Astrocyte of the cerebellum (primary cell): Measurements from ENCODE around the gene CCDC178.
A peak's percentile ranks its signal among the peaks of the same experiment; 100 is the strongest.

Source experiments
- DNase-seq: peaks from one replicate; pipeline ENCODE4 v3.0.0-alpha.2; 2011; ENCODE audit warnings: low read depth
- H3K4me3 ChIP-seq: 2 replicates; pipeline ENCODE4 v1.5.1; 2011; ENCODE audit warnings: mild to moderate bottlenecking, low read depth, low read length, moderate library complexity
- in situ Hi-C: cut with HindIII; loops from 2 replicates; pipeline ENCODE4 v1.10.0; 2017; ENCODE audit warnings: low sequenced_read_pairs
- TF ChIP-seq, protein P1 (sequence below): IDR thresholded peaks from 2 replicates; pipeline ENCODE4 v1.5.1; 2012; ENCODE audit warnings: low read length, low read depth, moderate library complexity, mild to moderate bottlenecking; ENCODE audit errors: missing control alignments

CCDC178 gene

DNA sequence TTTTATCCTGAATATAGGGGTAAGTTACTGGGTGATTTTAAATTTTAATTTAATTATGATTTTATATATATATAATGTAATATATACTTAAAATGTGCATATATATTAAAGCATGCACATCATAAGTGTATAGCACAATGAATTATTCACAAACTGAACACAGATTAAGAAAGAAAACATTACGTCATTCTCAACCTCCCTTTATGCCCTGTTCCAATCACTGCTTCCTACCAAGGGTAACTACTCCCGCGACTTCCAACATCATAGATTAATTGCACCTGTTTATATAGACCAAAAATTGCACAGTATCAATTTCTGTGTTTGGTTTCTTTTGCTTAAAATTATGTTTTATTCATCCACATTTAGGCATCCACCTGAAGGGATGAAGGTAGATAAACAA is 366.4 kb downstream of the CCDC178 start:
- TF ChIP-seq, protein P1, sequence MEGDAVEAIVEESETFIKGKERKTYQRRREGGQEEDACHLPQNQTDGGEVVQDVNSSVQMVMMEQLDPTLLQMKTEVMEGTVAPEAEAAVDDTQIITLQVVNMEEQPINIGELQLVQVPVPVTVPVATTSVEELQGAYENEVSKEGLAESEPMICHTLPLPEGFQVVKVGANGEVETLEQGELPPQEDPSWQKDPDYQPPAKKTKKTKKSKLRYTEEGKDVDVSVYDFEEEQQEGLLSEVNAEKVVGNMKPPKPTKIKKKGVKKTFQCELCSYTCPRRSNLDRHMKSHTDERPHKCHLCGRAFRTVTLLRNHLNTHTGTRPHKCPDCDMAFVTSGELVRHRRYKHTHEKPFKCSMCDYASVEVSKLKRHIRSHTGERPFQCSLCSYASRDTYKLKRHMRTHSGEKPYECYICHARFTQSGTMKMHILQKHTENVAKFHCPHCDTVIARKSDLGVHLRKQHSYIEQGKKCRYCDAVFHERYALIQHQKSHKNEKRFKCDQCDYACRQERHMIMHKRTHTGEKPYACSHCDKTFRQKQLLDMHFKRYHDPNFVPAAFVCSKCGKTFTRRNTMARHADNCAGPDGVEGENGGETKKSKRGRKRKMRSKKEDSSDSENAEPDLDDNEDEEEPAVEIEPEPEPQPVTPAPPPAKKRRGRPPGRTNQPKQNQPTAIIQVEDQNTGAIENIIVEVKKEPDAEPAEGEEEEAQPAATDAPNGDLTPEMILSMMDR = no peak
- in situ Hi-C loops = no loop called here
- H3K4me3 ChIP-seq = no peak overlapping the region
- no peak for DNase-seq

DNA sequence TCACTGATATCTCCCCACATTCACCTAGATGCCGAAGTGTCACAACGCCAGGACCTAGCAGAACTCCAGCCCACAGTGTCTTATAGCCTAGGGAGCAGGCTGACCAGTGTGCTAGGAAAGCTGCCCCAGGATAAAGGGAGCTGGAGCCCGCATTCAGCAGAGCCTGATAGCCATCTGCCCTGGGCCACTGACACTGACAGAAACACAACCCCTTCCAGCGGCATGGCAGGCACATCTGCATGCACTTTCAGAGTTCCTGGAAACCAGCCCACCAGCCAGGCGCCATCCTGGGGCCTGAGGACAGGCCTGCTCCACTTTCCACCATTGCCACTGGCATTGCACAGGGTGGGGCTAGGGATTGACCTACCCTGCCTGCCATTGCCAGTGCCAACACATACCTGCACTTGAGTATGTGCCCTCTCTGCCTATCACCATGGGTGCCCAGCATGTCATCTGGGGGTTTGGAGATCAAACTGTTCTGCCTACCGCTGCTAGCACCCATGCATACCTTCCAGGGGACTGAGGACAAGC is 377.6 kb downstream of the CCDC178 start:
- H3K4me3 ChIP-seq = no peak overlapping the region
- TF ChIP-seq, protein P1 = no peak
- in situ Hi-C loops = no loop called here
- DNase-seq = no peak

DNA sequence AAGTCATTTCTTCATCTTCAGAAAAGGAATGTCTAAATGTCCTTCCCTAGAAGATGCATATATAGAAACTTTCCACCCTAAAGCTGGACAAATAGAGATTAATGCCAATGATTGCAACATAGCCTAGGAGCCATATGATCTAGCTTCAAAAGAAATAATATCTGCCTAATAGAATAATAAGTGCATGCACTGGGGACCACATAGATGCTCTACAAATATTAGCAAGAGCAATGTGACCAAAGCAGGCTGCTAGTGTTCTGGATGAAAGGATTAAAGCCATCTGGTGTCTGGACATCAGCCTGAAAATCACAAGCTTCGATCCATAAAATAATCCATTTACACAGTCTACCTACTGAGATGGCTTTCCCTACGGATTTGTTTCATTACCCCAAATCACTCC is 387.6 kb downstream of the CCDC178 start:
- H3K4me3 ChIP-seq = no peak overlapping the region
- in situ Hi-C loops = no loop called here
- no peak for DNase-seq
- TF ChIP-seq, protein P1 = no peak

- in situ Hi-C loops = no loop called here
- H3K4me3 ChIP-seq = no peak overlapping the region
- TF ChIP-seq, protein P1 = no peak
- peak; percentile 37 for DNase-seq
Observed at GRCh38 chr18:33051407-33051806, 389.1 kb downstream of the CCDC178 start.

DNA sequence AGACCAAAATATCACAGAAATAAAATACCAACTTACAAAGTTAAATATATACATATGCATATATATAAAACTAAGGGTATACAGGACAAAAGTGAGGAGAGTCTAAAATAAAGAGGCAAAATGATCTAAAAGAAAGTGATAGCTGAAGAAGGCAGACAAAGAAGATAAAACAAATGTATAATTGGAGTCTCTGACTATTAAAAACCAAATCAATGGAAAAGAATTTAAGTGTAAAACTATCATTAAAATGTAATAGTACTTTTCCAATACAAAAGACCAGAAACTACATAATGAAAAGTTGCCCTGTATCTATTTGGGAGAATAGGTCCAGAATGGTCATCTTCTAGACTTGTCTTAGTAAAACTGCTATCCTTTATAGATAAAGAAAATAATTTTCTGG is 400.3 kb downstream of the CCDC178 start:
- H3K4me3 ChIP-seq = no peak overlapping the region
- TF ChIP-seq, protein P1 = no peak
- in situ Hi-C loops = no loop called here
- DNase-seq = no peak

DNA sequence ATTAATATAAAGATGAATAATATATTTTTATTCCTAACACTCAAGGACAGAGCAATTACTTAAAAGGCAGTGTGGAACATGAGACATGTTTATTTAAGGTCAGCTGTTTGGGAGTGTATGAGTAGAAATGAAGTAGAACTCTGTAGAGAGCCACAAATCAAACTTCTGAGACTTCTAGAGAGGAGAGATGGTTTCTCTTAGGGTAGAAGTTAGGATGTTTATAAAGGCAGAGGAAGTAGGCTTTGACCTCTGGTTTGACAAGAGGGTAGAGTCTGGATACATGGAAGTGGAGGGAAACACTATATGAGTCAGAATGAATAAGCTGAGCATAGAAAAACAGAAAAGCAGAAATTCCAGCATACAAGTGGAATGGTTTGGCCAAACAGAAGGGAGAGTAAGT is 405.6 kb downstream of the CCDC178 start:
- TF ChIP-seq, protein P1 = no peak
- no peak overlapping the region for H3K4me3 ChIP-seq
- in situ Hi-C loops = no loop called here
- DNase-seq = peak; percentile 6

- TF ChIP-seq, protein P1 = no peak
- in situ Hi-C loops = no loop called here
- no peak for DNase-seq
- H3K4me3 ChIP-seq = no peak overlapping the region
Observed at GRCh38 chr18:33034212-33034611, 406.3 kb downstream of the CCDC178 start.
